Panc1 (cell line): ENCODE results near the gene TMPRSS3.

Experiments used
- REST ChIP-seq, 2 experiments: IDR thresholded peaks; 2 replicates each; pipeline ENCODE4 v1.6.1; 2011 to 2012; ENCODE audit warnings: low read depth in 2 of 2, control low read depth in 1 of 2, low read length in 1 of 2, mild to moderate bottlenecking in 1 of 2, moderate library complexity in 1 of 2; ENCODE audit not compliant: insufficient read depth in 1 of 2
- SIN3A ChIP-seq: IDR thresholded peaks from 2 replicates; pipeline ENCODE4 v1.6.1; 2012; ENCODE audit warnings: low read depth, mild to moderate bottlenecking, low read length, moderate library complexity, borderline replicate concordance; ENCODE audit not compliant: insufficient read depth
- TCF7L2 ChIP-seq: IDR thresholded peaks from 2 replicates; pipeline ENCODE4 v1.6.1; 2011; ENCODE audit warnings: mild to moderate bottlenecking, low read depth, low read length, inconsistent platforms
- TF ChIP-seq, protein P1 (sequence below): fragments of 450-650 bp; IDR thresholded peaks from 2 replicates; pipeline ENCODE4 v1.5.1; 2017; ENCODE audit warnings: mild to moderate bottlenecking

DNA sequence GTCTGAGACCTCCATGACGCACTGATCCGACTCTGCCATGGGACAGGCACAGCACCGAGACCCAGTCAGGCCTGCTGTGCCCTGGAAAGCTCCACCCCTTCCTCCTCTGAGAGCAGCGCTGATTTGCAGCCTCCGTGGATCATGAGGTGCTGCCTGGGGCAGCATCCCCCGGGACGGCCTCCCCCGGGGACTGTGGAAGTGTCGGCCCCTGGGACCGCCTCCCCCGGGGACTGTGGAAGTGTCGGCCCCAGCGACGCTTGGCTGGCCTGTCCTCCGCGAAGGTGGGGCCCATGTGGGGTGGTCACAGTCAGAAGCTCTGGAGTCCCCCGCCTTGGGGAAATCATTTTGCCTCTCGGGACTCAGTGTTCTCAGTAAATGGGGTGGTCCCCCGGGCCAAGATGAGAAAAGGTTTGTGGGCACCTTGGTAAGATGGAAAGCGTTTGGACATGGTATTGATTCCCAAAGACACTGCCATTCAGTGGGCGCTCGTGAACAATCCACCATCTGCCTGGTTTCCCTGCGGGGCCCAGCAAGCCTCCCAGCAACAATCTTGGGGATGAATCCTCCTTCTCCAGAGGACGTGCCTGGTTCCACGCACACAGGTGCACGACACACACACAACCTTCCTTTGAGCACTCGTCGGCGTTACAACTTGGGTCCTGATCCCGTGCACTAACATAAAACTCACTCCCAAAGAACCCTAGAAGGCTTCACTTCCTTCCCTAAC lies 48.1 kb downstream of the TMPRSS3 start:
- TF ChIP-seq, protein P1, sequence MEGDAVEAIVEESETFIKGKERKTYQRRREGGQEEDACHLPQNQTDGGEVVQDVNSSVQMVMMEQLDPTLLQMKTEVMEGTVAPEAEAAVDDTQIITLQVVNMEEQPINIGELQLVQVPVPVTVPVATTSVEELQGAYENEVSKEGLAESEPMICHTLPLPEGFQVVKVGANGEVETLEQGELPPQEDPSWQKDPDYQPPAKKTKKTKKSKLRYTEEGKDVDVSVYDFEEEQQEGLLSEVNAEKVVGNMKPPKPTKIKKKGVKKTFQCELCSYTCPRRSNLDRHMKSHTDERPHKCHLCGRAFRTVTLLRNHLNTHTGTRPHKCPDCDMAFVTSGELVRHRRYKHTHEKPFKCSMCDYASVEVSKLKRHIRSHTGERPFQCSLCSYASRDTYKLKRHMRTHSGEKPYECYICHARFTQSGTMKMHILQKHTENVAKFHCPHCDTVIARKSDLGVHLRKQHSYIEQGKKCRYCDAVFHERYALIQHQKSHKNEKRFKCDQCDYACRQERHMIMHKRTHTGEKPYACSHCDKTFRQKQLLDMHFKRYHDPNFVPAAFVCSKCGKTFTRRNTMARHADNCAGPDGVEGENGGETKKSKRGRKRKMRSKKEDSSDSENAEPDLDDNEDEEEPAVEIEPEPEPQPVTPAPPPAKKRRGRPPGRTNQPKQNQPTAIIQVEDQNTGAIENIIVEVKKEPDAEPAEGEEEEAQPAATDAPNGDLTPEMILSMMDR, result no peak
- no peak for TF ChIP-seq TCF7L2
- no peak for TF ChIP-seq REST (IDR thresholded peaks at IDR 0.05; ENCODE audit: insufficient read depth in 1 of 2, low read depth in 2 of 2, low read length in 1 of 2)
- no peak for TF ChIP-seq SIN3A
